ENCODE results near the gene CAMK1D. TPM values are rescaled to one million over a fixed set of nuclear protein-coding genes. Genes with fewer than 3 reads are reported as not detected.

The CAMK1D gene
- total and polyA plus RNA-seq, 4 donors: 1.9 to 19.0 (median 7.6) TPM

GRCh38 chr10:12772797-12773587 lies 423.6 kb downstream of the CAMK1D start:
- Histone ChIP-seq H3K27me3 (ENCODE audit: control insufficient read depth in 1 of 2, insufficient read depth in 2 of 2, low read length in 1 of 2) (no peaks in the 10 kb centered on the region), H3K36me3 (ENCODE audit: control insufficient read depth in 1 of 2, insufficient read depth in 2 of 2, low read length in 1 of 2) (peaks cover 0 to 3% of the 10 kb centered on the region in 2 donors), H3K27ac (ENCODE audit: low read depth in 1 of 2, low read length in 2 of 2) (no peak overlapping the region), H3K4me3 (ENCODE audit: low read length in 2 of 2) (no peak overlapping the region), H3K9me3 (ENCODE audit: control insufficient read depth, low read length) (no peaks in the 10 kb centered on the region), H3K4me1 (ENCODE audit: control insufficient read depth in 1 of 2, insufficient read depth in 2 of 2, low read length in 2 of 2) (no peaks in the 10 kb centered on the region)
- intact Hi-C loops (cut with DNase I): no loop called here
- WGBS, 2 donors: 93 to 94% methylated on average over 8 of the region's 8 CpGs
- ATAC-seq (ENCODE audit: low FRiP score) (no peak), DNase-seq (no peak)

- intact Hi-C loops (cut with DNase I): no loop called here
- Histone ChIP-seq H3K36me3 (ENCODE audit: control insufficient read depth in 1 of 2, insufficient read depth in 2 of 2, low read length in 1 of 2) (peaks cover 0 to 3% of the 10 kb centered on the region in 2 donors), H3K9me3 (ENCODE audit: control insufficient read depth, low read length) (no peaks in the 10 kb centered on the region), H3K4me3 (ENCODE audit: low read length in 2 of 2) (no peak overlapping the region), H3K27me3 (ENCODE audit: control insufficient read depth in 1 of 2, insufficient read depth in 2 of 2, low read length in 1 of 2) (no peaks in the 10 kb centered on the region), H3K27ac (ENCODE audit: low read depth in 1 of 2, low read length in 2 of 2) (no peak overlapping the region), H3K4me1 (ENCODE audit: control insufficient read depth in 1 of 2, insufficient read depth in 2 of 2, low read length in 2 of 2) (no peaks in the 10 kb centered on the region)
- WGBS, 2 donors: 90 to 93% methylated on average over 16 of the region's 16 CpGs
- ATAC-seq (ENCODE audit: low FRiP score): no peak
- no peak for DNase-seq
Observed at GRCh38 chr10:12774204-12774894, 425.0 kb downstream of the CAMK1D start.

GRCh38 chr10:12777840-12778585 lies 428.7 kb downstream of the CAMK1D start:
- DNase-seq: no peak
- Histone ChIP-seq H3K36me3 (ENCODE audit: control insufficient read depth in 1 of 2, insufficient read depth in 2 of 2, low read length in 1 of 2) (no peaks in the 10 kb centered on the region), H3K4me1 (ENCODE audit: control insufficient read depth in 1 of 2, insufficient read depth in 2 of 2, low read length in 2 of 2) (no peaks in the 10 kb centered on the region), H3K27ac (ENCODE audit: low read depth in 1 of 2, low read length in 2 of 2) (no peak overlapping the region), H3K9me3 (ENCODE audit: control insufficient read depth, low read length) (no peaks in the 10 kb centered on the region), H3K4me3 (ENCODE audit: low read length in 2 of 2) (no peak overlapping the region), H3K27me3 (ENCODE audit: control insufficient read depth in 1 of 2, insufficient read depth in 2 of 2, low read length in 1 of 2) (no peaks in the 10 kb centered on the region)
- WGBS, 2 donors: 84 to 88% methylated on average over 8 of the region's 8 CpGs
- intact Hi-C loops (cut with DNase I): no loop called here
- no peak for ATAC-seq (ENCODE audit: low FRiP score)

GRCh38 chr10:12780634-12781601 lies 431.6 kb downstream of the CAMK1D start:
- Histone ChIP-seq H3K4me3 (ENCODE audit: low read length in 2 of 2) (no peak overlapping the region), H3K36me3 (ENCODE audit: control insufficient read depth in 1 of 2, insufficient read depth in 2 of 2, low read length in 1 of 2) (no peaks in the 10 kb centered on the region), H3K27me3 (ENCODE audit: control insufficient read depth in 1 of 2, insufficient read depth in 2 of 2, low read length in 1 of 2) (no peaks in the 10 kb centered on the region), H3K4me1 (ENCODE audit: control insufficient read depth in 1 of 2, insufficient read depth in 2 of 2, low read length in 2 of 2) (no peaks in the 10 kb centered on the region), H3K9me3 (ENCODE audit: control insufficient read depth, low read length) (no peaks in the 10 kb centered on the region), H3K27ac (ENCODE audit: low read depth in 1 of 2, low read length in 2 of 2) (no peak overlapping the region)
- DNase-seq (no peak), ATAC-seq (ENCODE audit: low FRiP score) (no peak)
- intact Hi-C loops (cut with DNase I): loop anchor here in 1 of 2 donors (5.0 kb wide), 1 partner anchor 276 kb away; no protein-coding TSS in a partner anchor
- 90 to 92% methylated on average over 22 of the region's 22 CpGs for WGBS, 2 donors

GRCh38 chr10:12781976-12782375 lies 432.6 kb downstream of the CAMK1D start:
- intact Hi-C loops (cut with DNase I): loop anchor here in 1 of 2 donors (5.0 kb wide), 1 partner anchor 275 kb away; no protein-coding TSS in a partner anchor
- H3K9me3 ChIP-seq (ENCODE audit: control insufficient read depth, low read length): no peaks in the 10 kb centered on the region
- no peaks in the 10 kb centered on the region for H3K36me3 ChIP-seq (ENCODE audit: control insufficient read depth in 1 of 2, insufficient read depth in 2 of 2, low read length in 1 of 2)
- DNase-seq (no peak), ATAC-seq (ENCODE audit: low FRiP score) (no peak)
- no peak overlapping the region for H3K4me3 ChIP-seq (ENCODE audit: low read length in 2 of 2)
- H3K4me1 ChIP-seq (ENCODE audit: control insufficient read depth in 1 of 2, insufficient read depth in 2 of 2, low read length in 2 of 2): no peaks in the 10 kb centered on the region
- H3K27me3 ChIP-seq (ENCODE audit: control insufficient read depth in 1 of 2, insufficient read depth in 2 of 2, low read length in 1 of 2): no peaks in the 10 kb centered on the region
- 90 to 92% methylated on average over 1 of the region's 1 CpG for WGBS, 2 donors
- no peak overlapping the region for H3K27ac ChIP-seq (ENCODE audit: low read depth in 1 of 2, low read length in 2 of 2)

- WGBS, 2 donors: 60 to 65% methylated on average over 8 of the region's 8 CpGs
- no peak for DNase-seq
Observed at GRCh38 chr10:12782537-12782936, 433.2 kb downstream of the CAMK1D start.

GRCh38 chr10:12783293-12783692 lies 433.9 kb downstream of the CAMK1D start:
- Histone ChIP-seq H3K27ac (ENCODE audit: low read depth in 1 of 2, low read length in 2 of 2) (no peak overlapping the region), H3K27me3 (ENCODE audit: control insufficient read depth in 1 of 2, insufficient read depth in 2 of 2, low read length in 1 of 2) (no peaks in the 10 kb centered on the region), H3K4me3 (ENCODE audit: low read length in 2 of 2) (no peak overlapping the region), H3K36me3 (ENCODE audit: control insufficient read depth in 1 of 2, insufficient read depth in 2 of 2, low read length in 1 of 2) (no peaks in the 10 kb centered on the region), H3K4me1 (ENCODE audit: control insufficient read depth in 1 of 2, insufficient read depth in 2 of 2, low read length in 2 of 2) (no peaks in the 10 kb centered on the region), H3K9me3 (ENCODE audit: control insufficient read depth, low read length) (no peaks in the 10 kb centered on the region)
- ATAC-seq (ENCODE audit: low FRiP score) (no peak), DNase-seq (no peak)
- intact Hi-C loops (cut with DNase I): loop anchor here in 1 of 2 donors (5.0 kb wide), 1 partner anchor 274 kb away; no protein-coding TSS in a partner anchor
- 85 to 92% methylated on average over 10 of the region's 10 CpGs for WGBS, 2 donors

More at GRCh38 chr10:12782537-12782936, 433.2 kb downstream of the CAMK1D start:
- Histone ChIP-seq H3K27me3 (ENCODE audit: control insufficient read depth in 1 of 2, insufficient read depth in 2 of 2, low read length in 1 of 2) (no peaks in the 10 kb centered on the region), H3K27ac (ENCODE audit: low read depth in 1 of 2, low read length in 2 of 2) (no peak overlapping the region), H3K4me3 (ENCODE audit: low read length in 2 of 2) (no peak overlapping the region), H3K9me3 (ENCODE audit: control insufficient read depth, low read length) (no peaks in the 10 kb centered on the region), H3K36me3 (ENCODE audit: control insufficient read depth in 1 of 2, insufficient read depth in 2 of 2, low read length in 1 of 2) (no peaks in the 10 kb centered on the region), H3K4me1 (ENCODE audit: control insufficient read depth in 1 of 2, insufficient read depth in 2 of 2, low read length in 2 of 2) (no peaks in the 10 kb centered on the region)
- intact Hi-C loops (cut with DNase I): loop anchor here in 1 of 2 donors (5.0 kb wide), 1 partner anchor 275 kb away; no protein-coding TSS in a partner anchor
- ATAC-seq (ENCODE audit: low FRiP score): no peak

All from aorta (tissue), 5 donors.